ENCODE measurements around the gene IQGAP2. TPM values are rescaled to one million over a fixed set of nuclear protein-coding genes. Genes with fewer than 3 reads are reported as not detected.

The IQGAP2 gene
- total RNA-seq, 1 donor from 2014 or later: 28.5 TPM

GRCh38 chr5:76474377-76474776, 71.3 kb downstream of the IQGAP2 start:
- DNase-seq (ENCODE audit: low spot score): no peak

- no peak for DNase-seq (ENCODE audit: low spot score)
Measured at GRCh38 chr5:76475385-76475784, 72.3 kb downstream of the IQGAP2 start.

DNA sequence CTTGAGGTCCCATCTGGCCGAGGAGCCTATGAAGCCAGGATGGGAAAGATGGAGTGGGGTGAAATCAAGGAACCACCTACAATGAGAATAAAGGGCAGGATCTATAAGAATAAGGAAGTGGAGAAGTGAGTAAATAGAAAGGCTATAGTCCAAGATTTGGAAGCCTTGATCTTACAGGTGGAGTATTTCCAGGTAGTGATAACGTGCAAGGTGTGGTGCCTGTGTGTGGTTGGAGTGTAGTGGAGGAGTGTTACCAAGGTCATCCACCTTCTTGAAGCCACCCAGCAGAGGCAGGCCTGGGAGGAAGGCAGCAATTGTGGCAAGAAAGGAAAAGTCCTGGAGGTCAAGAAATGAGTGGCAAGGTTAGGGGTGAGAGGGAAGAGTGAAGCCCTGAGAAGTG, 72.9 kb downstream of the IQGAP2 start:
- no peak for DNase-seq (ENCODE audit: low spot score)

- no peak for DNase-seq (ENCODE audit: low spot score)
Measured at GRCh38 chr5:76476474-76477038, 73.5 kb downstream of the IQGAP2 start.

- DNase-seq (ENCODE audit: low spot score): no peak
Measured at GRCh38 chr5:76477061-76477460, 74.0 kb downstream of the IQGAP2 start.

DNA sequence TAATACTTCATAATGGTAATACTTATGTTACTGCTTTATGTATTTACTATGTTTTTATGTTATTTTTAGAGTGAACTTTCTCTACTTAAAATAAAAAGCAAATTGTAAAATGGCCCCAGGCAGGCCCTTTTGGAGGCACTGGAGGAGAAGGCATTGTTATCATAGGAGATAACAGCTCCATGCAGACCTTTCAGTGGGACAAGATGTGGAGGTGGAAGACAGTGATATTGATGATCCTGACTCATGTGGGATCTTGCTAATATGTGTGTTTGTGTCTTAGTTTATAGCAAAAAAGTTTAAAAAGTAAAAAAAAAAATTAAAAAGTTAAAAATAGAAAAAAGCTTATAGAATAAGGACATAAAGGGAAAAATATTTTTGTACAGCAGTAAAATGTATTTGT, 74.5 kb downstream of the IQGAP2 start:
- no peak for DNase-seq (ENCODE audit: low spot score)

DNA sequence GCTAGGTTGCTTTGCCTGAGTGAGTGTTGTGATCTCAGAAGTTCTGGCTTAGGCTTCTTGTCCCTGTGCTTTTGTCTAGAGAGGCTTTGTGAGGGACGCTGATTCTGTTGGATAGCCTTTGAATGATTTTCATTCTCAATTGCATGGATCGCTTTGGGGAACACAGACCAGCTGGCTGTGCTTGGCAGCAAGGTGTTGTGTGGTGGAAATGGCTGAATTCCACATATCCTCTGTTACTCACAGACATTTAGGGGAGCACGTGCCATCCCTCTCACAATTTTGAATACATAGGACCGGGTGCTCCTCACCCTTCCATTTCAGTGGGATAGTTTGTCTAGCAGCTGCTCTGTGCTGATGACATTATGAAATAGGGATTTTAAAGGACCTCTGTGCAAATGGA, 76.2 kb downstream of the IQGAP2 start:
- DNase-seq (ENCODE audit: low spot score): no peak

GRCh38 chr5:76479973-76480667, 77.0 kb downstream of the IQGAP2 start:
- no peak for DNase-seq (ENCODE audit: low spot score)

GRCh38 chr5:76482984-76483383, 79.9 kb downstream of the IQGAP2 start:
- no peak for DNase-seq (ENCODE audit: low spot score)

DNA sequence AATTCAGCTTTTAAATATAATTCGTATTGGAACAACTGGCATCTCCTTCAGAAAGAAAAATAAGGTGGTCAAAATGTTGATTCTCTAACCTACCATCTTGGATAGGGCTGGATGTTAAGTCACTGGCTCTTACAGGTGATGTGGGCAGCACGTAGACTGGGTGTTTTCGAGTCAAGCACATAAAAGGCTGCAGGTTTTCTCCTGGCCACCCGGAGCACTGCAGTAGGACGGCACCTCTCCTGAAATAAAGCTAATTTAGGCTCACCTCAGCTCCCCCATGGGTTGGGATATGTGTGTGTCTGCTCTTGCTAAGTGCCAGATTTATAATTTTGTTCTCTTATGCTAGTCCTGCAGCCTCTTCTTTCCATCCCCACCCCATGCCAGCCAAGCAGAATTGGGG, 80.3 kb downstream of the IQGAP2 start:
- DNase-seq (ENCODE audit: low spot score): no peak

DNA sequence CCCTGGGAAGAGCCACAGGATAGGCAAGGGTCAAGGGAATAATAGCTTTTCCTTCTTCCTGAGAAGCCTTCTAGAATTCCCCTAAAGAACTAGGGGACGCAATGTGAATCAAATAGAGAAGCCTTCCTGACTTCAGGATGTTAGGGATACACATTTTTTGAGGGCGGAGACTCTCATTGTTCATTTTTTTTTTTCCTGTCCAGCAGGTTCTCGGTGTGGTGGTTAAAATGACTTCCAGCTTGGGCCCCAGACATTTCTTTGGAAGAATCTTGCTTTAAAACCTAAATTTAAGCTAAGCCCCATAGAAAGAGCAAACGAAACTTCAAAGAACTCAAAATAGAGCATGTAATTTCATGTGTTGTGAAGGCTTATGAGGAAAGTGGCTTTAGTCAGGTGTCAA, 80.8 kb downstream of the IQGAP2 start:
- DNase-seq (ENCODE audit: low spot score): no peak

- no peak for DNase-seq (ENCODE audit: low spot score)
Measured at GRCh38 chr5:76485511-76485910, 82.4 kb downstream of the IQGAP2 start.

DNA sequence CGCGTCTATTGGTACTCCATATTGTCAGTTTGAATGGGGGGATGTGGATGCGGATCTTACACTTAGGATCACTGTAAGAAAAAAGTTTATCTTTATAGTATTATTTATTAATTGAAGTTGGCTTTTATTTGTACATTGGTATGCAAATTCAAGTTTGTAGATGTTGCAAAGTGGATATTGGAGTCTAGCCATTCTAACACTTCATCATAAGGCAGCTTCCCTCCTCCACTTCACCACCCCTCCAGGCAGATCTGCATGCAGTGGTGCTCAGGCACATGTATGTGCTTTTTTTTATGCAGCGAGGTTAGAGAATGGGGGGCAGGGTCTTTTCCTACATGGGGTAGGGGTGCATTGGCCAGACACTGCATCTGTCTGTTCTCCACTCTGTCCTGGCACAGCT, 84.3 kb downstream of the IQGAP2 start:
- no peak for DNase-seq (ENCODE audit: low spot score)

- DNase-seq (ENCODE audit: low spot score): no peak
Measured at GRCh38 chr5:76487821-76488220, 84.7 kb downstream of the IQGAP2 start.

DNA sequence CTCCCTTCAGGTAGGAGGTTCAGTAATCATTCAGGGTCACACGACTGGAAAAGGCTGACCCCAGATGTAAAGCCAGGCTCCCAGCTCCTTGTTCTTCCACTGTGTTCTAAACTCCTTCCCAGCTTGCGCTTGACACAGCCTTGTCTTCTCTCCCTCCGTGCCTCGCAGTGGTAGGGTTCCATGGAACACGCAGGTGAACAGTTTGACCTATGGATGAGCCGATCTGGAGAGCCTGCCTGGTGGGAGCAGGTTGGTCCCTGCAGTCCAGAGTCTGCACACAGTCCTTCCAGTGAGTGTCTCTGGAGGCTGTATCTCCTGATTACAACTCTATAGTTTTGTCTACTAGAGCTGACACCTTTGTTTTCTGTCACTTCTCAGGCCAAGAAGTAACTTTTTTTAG, 85.9 kb downstream of the IQGAP2 start:
- no peak for DNase-seq (ENCODE audit: low spot score)

DNA sequence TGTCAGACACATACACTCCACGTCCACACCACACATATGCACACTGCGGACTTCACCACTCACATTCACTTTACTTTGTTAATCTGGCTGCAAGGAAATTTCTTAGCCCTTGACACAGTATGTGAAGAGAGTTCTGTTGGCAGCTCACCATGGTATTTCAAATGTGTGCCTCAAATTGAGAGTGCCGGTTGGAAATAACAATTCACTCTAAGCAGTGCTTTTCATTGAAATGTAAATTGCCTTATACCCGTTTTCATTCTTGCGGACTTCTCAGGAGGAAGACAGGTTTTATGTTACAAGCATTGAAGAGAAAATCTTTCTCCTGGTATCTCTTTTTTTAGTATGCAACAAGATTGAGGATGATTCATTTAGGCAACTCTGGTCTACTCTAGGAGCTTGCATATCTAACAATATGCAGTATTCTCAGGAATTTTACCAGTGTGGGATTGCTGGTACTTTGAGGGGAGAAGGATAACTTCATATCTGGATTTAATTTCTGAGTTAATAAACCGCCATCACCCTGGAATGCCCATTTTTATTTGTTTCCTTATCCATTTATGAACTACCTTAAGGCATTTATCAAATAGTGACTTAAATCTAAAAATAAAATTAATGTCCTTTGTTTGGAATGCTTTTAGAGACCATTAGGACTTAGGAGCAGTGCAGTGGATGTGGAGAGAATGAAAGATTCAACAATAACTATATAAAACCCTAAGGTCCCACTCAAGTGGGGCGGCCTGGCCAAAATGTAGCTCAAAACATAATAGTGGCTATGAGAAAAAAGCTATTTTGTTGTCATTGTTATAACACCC, 87.0 kb downstream of the IQGAP2 start:
- DNase-seq (ENCODE audit: low spot score): no peak

- no peak for DNase-seq (ENCODE audit: low spot score)
Measured at GRCh38 chr5:76490960-76491359, 87.9 kb downstream of the IQGAP2 start.

GRCh38 chr5:76492819-76493189, 89.7 kb downstream of the IQGAP2 start:
- DNase-seq (ENCODE audit: low spot score): no peak

DNA sequence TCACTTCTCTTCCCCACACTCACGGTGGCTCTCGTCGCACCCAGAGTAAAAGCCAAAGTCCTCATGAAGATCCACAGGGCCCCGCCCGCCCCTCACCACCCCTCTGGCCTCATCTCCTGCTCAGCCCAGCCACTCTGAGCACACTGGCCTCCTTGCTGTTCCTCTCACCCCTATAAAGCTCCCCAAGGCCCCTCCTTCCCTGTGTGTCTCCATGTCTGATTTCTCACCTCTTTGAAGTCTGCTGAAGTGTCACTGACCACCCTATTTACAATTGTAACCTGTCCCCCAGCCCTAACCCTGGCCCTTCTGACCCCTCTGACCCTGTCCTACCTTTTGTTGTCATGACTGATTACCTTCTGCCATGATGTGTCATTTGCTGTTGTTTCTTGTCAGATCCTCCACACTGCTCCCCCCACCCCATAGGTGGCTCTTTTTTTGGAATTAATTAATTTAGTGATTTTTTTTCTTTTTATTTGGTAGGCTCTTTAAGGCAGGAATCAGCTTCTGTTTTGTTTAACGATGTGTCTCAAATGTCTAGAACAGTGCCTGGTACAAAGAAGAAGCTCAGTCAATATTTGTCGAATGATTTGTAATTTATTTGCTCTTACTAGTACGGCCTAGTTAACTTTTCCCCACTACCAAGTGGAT, 90.2 kb downstream of the IQGAP2 start:
- DNase-seq (ENCODE audit: low spot score): no peak

DNA sequence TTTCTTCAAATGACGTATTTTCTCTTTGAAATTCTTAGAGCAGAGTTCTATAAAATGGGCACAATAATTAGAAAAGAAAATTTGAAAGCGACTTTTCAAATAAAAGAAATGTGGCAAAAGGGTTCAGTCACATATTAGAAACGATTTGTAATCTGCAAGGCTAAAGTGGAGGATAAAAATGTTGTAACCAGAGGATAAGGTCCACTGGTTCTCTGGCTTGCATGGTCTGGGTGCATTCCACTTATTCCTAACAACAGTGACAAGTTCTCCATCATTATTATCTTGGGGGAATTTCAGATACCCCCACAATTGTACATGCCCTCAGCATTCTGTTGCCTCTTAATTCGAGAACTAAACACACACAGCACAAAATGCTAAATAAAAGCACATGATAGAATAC, 91.1 kb downstream of the IQGAP2 start:
- no peak for DNase-seq (ENCODE audit: low spot score)

DNA sequence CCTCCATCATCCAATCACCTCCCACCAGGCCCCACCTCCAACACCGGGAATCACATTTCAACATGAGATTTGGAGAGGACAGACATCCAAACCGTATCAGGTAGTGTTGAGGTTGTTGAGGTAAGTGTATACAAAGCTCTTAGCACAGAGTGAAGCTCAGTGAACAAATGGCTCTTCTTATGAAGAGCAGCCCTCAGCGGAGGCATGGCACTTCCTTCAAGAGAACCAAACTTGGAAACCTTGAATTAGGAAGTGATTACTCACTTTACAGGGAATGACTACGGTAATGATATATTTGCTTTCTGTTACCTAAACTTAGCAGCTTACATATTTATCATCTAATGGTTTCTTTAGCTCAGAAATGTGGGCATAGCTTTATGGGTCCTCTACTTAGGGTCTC, 92.8 kb downstream of the IQGAP2 start:
- no peak for DNase-seq (ENCODE audit: low spot score)

DNA sequence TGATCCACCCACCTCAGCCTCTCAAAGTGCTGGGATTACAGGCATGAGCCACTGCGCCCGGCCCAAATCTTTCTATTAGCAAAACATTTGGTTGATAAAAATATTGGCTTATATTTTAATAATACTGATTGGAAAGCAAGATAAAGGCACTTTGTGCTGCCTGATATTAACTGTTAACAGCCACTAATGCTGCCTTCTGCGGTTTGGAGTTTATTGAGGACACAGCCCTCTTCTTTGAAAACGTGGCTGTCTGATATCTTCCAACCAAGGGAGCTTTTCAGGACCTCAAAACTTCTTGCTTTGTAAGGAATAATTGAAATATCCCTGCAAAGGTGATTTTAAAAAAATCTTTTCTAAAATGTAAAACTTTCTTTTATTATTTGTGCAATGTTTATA, 94.0 kb downstream of the IQGAP2 start:
- DNase-seq (ENCODE audit: low spot score): no peak
